MM.1S (cell line): Measurements from ENCODE around the gene PEX16.
"Not testable (repeated sequence)": the region's sequence is repeated elsewhere in the genome, so short reads cannot be mapped to it uniquely, and the experiment has no call there.

Experiments used
- DNase-seq: peaks from one replicate; pipeline ENCODE4 v3.0.0-alpha.2; 2015
- H2AFZ ChIP-seq: fragments of 300-600 bp; sonication (generic); 2 replicates; pipeline ENCODE4 v1.6.0; 2016; ENCODE audit warnings: antibody characterized with exemption, low read length
- H3F3A ChIP-seq: fragments of 300-600 bp; sonication (generic); 2 replicates; pipeline ENCODE4 v1.6.1; 2016; ENCODE audit warnings: mild to moderate bottlenecking, antibody characterized with exemption, low read length, moderate library complexity, mixed read lengths; ENCODE audit not compliant: insufficient read depth
- H3K27ac ChIP-seq: fragments of 300-600 bp; sonication (generic); 2 replicates; pipeline ENCODE4 v1.5.1; 2016; ENCODE audit warnings: mild to moderate bottlenecking, low read length
- H3K27me3 ChIP-seq: fragments of 300-600 bp; sonication (generic); replicated peaks from 2 replicates; pipeline ENCODE4 v1.6.0; 2016; ENCODE audit warnings: low read length; ENCODE audit not compliant: insufficient read depth
- H3K36me3 ChIP-seq: fragments of 300-600 bp; sonication (generic); replicated peaks from 2 replicates; pipeline ENCODE4 v1.6.1; 2016; ENCODE audit warnings: mild to moderate bottlenecking, low read length, mixed read lengths; ENCODE audit not compliant: insufficient read depth
- H3K4me1 ChIP-seq: fragments of 300-600 bp; sonication (generic); 2 replicates; pipeline ENCODE4 v1.6.1; 2016; ENCODE audit warnings: low read length, mixed read lengths
- H3K4me2 ChIP-seq: fragments of 300-600 bp; sonication (generic); 2 replicates; pipeline ENCODE4 v1.6.0; 2016; ENCODE audit warnings: low read depth, low read length
- H3K4me3 ChIP-seq: fragments of 300-600 bp; sonication (generic); 2 replicates; pipeline ENCODE4 v1.5.1; 2016; ENCODE audit warnings: low read length, mixed read lengths
- H3K79me2 ChIP-seq: fragments of 300-600 bp; sonication (generic); 2 replicates; pipeline ENCODE4 v1.6.1; 2016; ENCODE audit warnings: mixed run types, low read length, mixed read lengths
- H3K9ac ChIP-seq: fragments of 300-600 bp; sonication (generic); 2 replicates; pipeline ENCODE4 v1.6.1; 2016; ENCODE audit warnings: low read length, mixed read lengths
- H3K9me2 ChIP-seq: fragments of 300-600 bp; sonication (generic); replicated peaks from 2 replicates; pipeline ENCODE4 v1.6.1; 2016; ENCODE audit warnings: mild to moderate bottlenecking, low read length, mixed read lengths; ENCODE audit not compliant: insufficient read depth
- H3K9me3 ChIP-seq: fragments of 300-600 bp; sonication (generic); replicated peaks from 2 replicates; pipeline ENCODE4 v1.6.1; 2016; ENCODE audit warnings: mild to moderate bottlenecking, low read length, mixed read lengths; ENCODE audit not compliant: insufficient read depth
- H4K20me1 ChIP-seq: fragments of 300-600 bp; sonication (generic); 2 replicates; pipeline ENCODE4 v1.6.1; 2016; ENCODE audit warnings: mild to moderate bottlenecking, low read length, moderate library complexity, mixed read lengths; ENCODE audit not compliant: insufficient read depth
- CTCF ChIP-seq: fragments of 300-600 bp; sonication (generic); IDR thresholded peaks from 2 replicates; pipeline ENCODE4 v1.5.1; 2016; ENCODE audit warnings: antibody characterized with exemption, low read length, mixed read lengths
- EZH2 ChIP-seq: fragments of 300-600 bp; sonication (generic); optimal IDR thresholded peaks from 2 replicates; pipeline ENCODE3; 2017; ENCODE audit warnings: low read depth, mild to moderate bottlenecking, antibody characterized with exemption, low read length, mixed read lengths
- EZH2phosphoT487 ChIP-seq: fragments of 300-600 bp; sonication (generic); IDR thresholded peaks from 2 replicates; pipeline ENCODE4 v1.6.1; 2018; ENCODE audit warnings: antibody characterized with exemption, low read length

PEX16 gene

GRCh38 chr11:45900916-45901617 is 16.6 kb downstream of the PEX16 start:
- Histone ChIP-seq H3K9ac (no peak overlapping the region), H2AFZ (no peak overlapping the region), H3K4me1 (no peaks in the 10 kb centered on the region), H3K27ac (no peak overlapping the region), H3K9me2 (no peaks in the 10 kb centered on the region), H3K27me3 (peaks cover 55% of the 10 kb centered on the region), H3K36me3 (no peaks in the 10 kb centered on the region), H3K9me3 (no peaks in the 10 kb centered on the region), H3K4me2 (no peak overlapping the region), H3F3A (no peaks in the 10 kb centered on the region), H3K4me3 (no peak overlapping the region), H3K79me2 (no peaks in the 10 kb centered on the region), H4K20me1 (no peaks in the 10 kb centered on the region)
- DNase-seq = no peak
- TF ChIP-seq CTCF = no peak
- TF ChIP-seq EZH2 = no peak
- TF ChIP-seq EZH2phosphoT487 = no peak

DNA sequence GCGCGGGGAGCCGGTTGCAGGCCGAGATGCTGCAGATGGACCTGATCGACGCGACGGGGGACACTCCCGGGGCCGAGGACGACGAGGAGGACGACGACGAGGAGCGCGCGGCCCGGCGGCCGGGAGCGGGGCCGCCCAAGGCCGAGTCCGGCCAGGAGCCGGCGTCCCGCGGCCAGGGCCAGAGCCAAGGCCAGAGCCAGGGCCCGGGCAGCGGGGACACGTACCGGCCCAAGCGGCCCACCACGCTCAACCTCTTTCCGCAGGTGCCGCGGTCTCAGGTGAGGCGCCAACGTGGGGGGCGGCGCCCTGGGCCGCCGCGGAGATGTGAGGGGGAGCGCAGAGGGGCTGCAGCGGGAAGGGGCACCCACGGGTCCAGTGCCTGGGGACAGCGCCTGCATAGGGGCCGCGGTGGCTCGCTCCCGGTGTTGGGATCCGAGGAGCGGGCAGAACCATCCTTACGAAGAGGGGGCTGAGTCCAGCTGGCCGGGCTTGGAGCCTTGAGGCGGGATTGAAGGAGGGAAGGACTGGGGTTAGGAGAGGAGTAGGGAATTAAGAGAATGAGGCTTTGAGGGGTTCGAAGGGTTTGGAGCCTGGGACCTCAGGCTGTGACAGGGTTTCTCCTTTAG is 17.4 kb downstream of the PEX16 start:
- not testable (repeated sequence) for H3K4me1 ChIP-seq, H3K79me2 ChIP-seq, H4K20me1 ChIP-seq, H3F3A ChIP-seq, H3K4me2 ChIP-seq, H2AFZ ChIP-seq, H3K27ac ChIP-seq, DNase-seq, H3K9me3 ChIP-seq, H3K4me3 ChIP-seq, H3K36me3 ChIP-seq, H3K9me2 ChIP-seq, H3K9ac ChIP-seq
- H3K27me3 ChIP-seq = peaks cover 59% of the 10 kb centered on the region

DNA sequence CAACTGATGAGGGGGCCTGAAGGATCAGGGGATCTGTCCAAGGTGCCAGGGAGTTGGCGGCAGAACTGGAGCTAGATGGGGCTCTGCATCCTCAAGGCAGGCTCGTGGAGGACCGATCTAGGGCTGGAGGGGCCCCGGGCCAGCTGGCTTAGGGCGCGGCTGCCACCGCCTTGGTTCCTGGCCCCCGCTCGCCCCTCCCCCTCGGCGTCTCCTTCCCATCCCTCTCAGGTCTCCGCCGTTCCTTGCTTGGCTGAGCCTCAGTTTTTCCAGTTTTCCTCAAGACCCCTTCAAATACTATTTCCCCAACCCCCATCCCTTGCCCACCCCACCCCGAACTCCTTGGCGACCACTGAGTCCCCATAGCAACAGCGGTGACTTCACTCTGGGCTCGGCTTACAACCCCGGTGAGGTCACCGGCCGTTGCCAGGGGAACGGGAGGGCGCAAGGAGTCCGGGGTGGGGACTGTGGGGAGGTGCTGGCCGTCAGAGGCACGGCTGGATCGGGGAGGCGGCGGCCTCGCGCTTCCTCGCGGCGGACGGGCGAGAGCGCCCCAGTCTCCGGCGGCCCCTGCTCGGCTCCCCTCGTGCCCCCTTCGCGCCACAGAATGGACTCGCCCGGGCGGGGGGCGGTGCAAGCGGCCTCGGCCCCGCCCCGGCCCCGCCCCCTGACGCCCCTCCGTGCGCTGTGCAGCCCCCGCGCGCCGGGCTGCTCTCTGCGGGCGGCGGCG is 18.1 kb downstream of the PEX16 start:
- H3K9me3 ChIP-seq = no peaks in the 10 kb centered on the region
- no peak overlapping the region for H3K4me2 ChIP-seq
- H3K36me3 ChIP-seq = no peaks in the 10 kb centered on the region
- no peak overlapping the region for H3K27ac ChIP-seq
- no peaks in the 10 kb centered on the region for H3K79me2 ChIP-seq
- DNase-seq = no peak
- no peaks in the 10 kb centered on the region for H3K9me2 ChIP-seq
- H3K9ac ChIP-seq = no peak overlapping the region
- peaks cover 59% of the 10 kb centered on the region for H3K27me3 ChIP-seq
- H4K20me1 ChIP-seq = no peaks in the 10 kb centered on the region
- no peak overlapping the region for H3K4me3 ChIP-seq
- H3K4me1 ChIP-seq = no peaks in the 10 kb centered on the region
- no peak overlapping the region for H2AFZ ChIP-seq
- H3F3A ChIP-seq = no peaks in the 10 kb centered on the region
- TF ChIP-seq EZH2 (no peak), CTCF (no peak), EZH2phosphoT487 (no peak)

GRCh38 chr11:45899086-45899447 is 18.6 kb downstream of the PEX16 start:
- Histone ChIP-seq H3K9ac (no peak overlapping the region), H3K27ac (no peak overlapping the region), H3K79me2 (no peaks in the 10 kb centered on the region), H3K9me3 (no peaks in the 10 kb centered on the region), H3K9me2 (no peaks in the 10 kb centered on the region), H3K4me3 (no peak overlapping the region), H3K4me1 (no peaks in the 10 kb centered on the region), H2AFZ (no peak overlapping the region), H3K27me3 (peaks cover 59% of the 10 kb centered on the region), H4K20me1 (no peaks in the 10 kb centered on the region), H3K4me2 (no peak overlapping the region), H3K36me3 (no peaks in the 10 kb centered on the region), H3F3A (no peaks in the 10 kb centered on the region)
- no peak for DNase-seq
- TF ChIP-seq EZH2phosphoT487 (no peak), EZH2 (no peak), CTCF (no peak)
